HEK293 (cell line): ENCODE results near the gene MEI4.

Experiments used
- CTCF ChIA-PET: fragments of 350-600 bp; formaldehyde crosslinking; extraction: SDS; loops from one replicate; lab custom pipeline; 2021; ENCODE audit warnings: antibody characterized with exemption; lab: Yijun Ruan, JAX
- POLR2A ChIA-PET: fragments of 300-600 bp; formaldehyde crosslinking; extraction: SDS; loops from one replicate; lab custom pipeline; 2020; ENCODE audit warnings: antibody characterized with exemption, inconsistent platforms; lab: Yijun Ruan, JAX
- H3K27ac ChIP-seq: fragments of 200-500 bp; sonication (Bioruptor generic); 2 replicates; pipeline ENCODE4 v1.5.1; 2014; ENCODE audit warnings: low read depth, low read length, control low read depth, inconsistent platforms; ENCODE audit errors: extremely low read depth
- H3K36me3 ChIP-seq, 2 experiments: fragments of 200-500 bp in 1 of 2; sonication (Bioruptor generic) in 1 of 2; 1 replicate in 1 of 2; 2 replicates in 1 of 2; pipeline ENCODE4 v1.5.1; 2014 to 2017; ENCODE audit warnings: inconsistent platforms in 2 of 2, low read length in 2 of 2; ENCODE audit not compliant: control insufficient read depth in 2 of 2, insufficient read depth in 1 of 2
- H3K4me1 ChIP-seq: fragments of 200-500 bp; sonication (Bioruptor generic); 2 replicates; pipeline ENCODE4 v1.5.1; 2014; ENCODE audit warnings: mild to moderate bottlenecking, low read length, inconsistent platforms; ENCODE audit not compliant: control insufficient read depth, insufficient read depth
- H3K4me3 ChIP-seq: 2 replicates; pipeline ENCODE4 v1.5.1; 2011; ENCODE audit warnings: low read depth, mild to moderate bottlenecking, control low read depth, low read length, moderate library complexity
- H3K9me3 ChIP-seq: fragments of 200-500 bp; sonication (Bioruptor generic); 2 replicates; pipeline ENCODE4 v1.5.1; 2014; ENCODE audit warnings: low read depth, low read length, inconsistent platforms; ENCODE audit not compliant: control insufficient read depth, insufficient read depth
- HOXD13 ChIP-seq: sonication (generic); formaldehyde crosslinking; IDR thresholded peaks from 2 replicates; pipeline ENCODE4 v1.8.0; 2022; ENCODE audit warnings: missing genetic modification reagents, borderline replicate concordance
- MZF1 ChIP-seq: fragments of 450-650 bp; formaldehyde crosslinking; IDR thresholded peaks from 2 replicates; pipeline ENCODE4 v1.5.1; 2017; ENCODE audit warnings: missing biosample characterization, missing genetic modification characterization, borderline replicate concordance
- PRDM1 ChIP-seq: fragments of 450-650 bp; formaldehyde crosslinking; IDR thresholded peaks from 2 replicates; pipeline ENCODE4; 2016; ENCODE audit warnings: missing biosample characterization, missing genetic modification characterization
- SETDB1 ChIP-seq: IDR thresholded peaks from one replicate; pipeline ENCODE4 v1.6.1; 2017; ENCODE audit warnings: mild to moderate bottlenecking, low read length, moderate library complexity, mixed read lengths; ENCODE audit not compliant: insufficient read length
- SP2 ChIP-seq: fragments of 450-650 bp; formaldehyde crosslinking; IDR thresholded peaks from 2 replicates; pipeline ENCODE4 v1.5.1; 2016; ENCODE audit warnings: missing biosample characterization, missing genetic modification characterization
- SP7 ChIP-seq: fragments of 450-650 bp; formaldehyde crosslinking; IDR thresholded peaks from 2 replicates; pipeline ENCODE4 v1.5.1; 2016; ENCODE audit warnings: missing biosample characterization, missing genetic modification characterization
- TRIM28 ChIP-seq: IDR thresholded peaks from 2 replicates; pipeline ENCODE4 v1.6.1; 2011; ENCODE audit warnings: low read length, control low read depth, borderline replicate concordance
- ZBTB17 ChIP-seq: fragments of 450-650 bp; formaldehyde crosslinking; IDR thresholded peaks from 2 replicates; pipeline ENCODE4 v1.5.1; 2016; ENCODE audit warnings: missing biosample characterization, missing genetic modification characterization
- ZBTB20 ChIP-seq: fragments of 450-650 bp; formaldehyde crosslinking; IDR thresholded peaks from 2 replicates; pipeline ENCODE4 v1.5.1; 2016; ENCODE audit warnings: missing biosample characterization, missing genetic modification characterization
- ZFP3 ChIP-seq: fragments of 450-650 bp; formaldehyde crosslinking; IDR thresholded peaks from 2 replicates; pipeline ENCODE4 v1.5.1; 2016; ENCODE audit warnings: low read depth, missing biosample characterization, missing genetic modification characterization
- ZNF155 ChIP-seq: fragments of 450-650 bp; formaldehyde crosslinking; IDR thresholded peaks from 2 replicates; pipeline ENCODE4 v1.5.1; 2016; ENCODE audit warnings: missing biosample characterization, missing genetic modification characterization
- ZNF202 ChIP-seq: fragments of 450-650 bp; formaldehyde crosslinking; IDR thresholded peaks from 2 replicates; pipeline ENCODE4 v1.5.1; 2016; ENCODE audit warnings: missing biosample characterization, missing genetic modification characterization, borderline replicate concordance
- ZNF223 ChIP-seq: fragments of 450-650 bp; formaldehyde crosslinking; IDR thresholded peaks from 2 replicates; pipeline ENCODE4 v1.5.1; 2016; ENCODE audit warnings: missing biosample characterization, missing genetic modification characterization
- ZNF23 ChIP-seq: fragments of 450-650 bp; formaldehyde crosslinking; IDR thresholded peaks from 2 replicates; pipeline ENCODE4 v1.5.1; 2016; ENCODE audit warnings: missing biosample characterization, missing genetic modification characterization, borderline replicate concordance
- ZNF239 ChIP-seq: fragments of 450-650 bp; formaldehyde crosslinking; IDR thresholded peaks from 2 replicates; pipeline ENCODE4 v1.5.1; 2016; ENCODE audit warnings: missing biosample characterization, missing genetic modification characterization
- ZNF266 ChIP-seq: fragments of 450-650 bp; formaldehyde crosslinking; IDR thresholded peaks from 2 replicates; pipeline ENCODE4 v1.5.1; 2016; ENCODE audit warnings: missing biosample characterization, missing genetic modification characterization, low read depth
- ZNF350 ChIP-seq: fragments of 450-650 bp; formaldehyde crosslinking; IDR thresholded peaks from 2 replicates; pipeline ENCODE4 v1.5.0; 2017; ENCODE audit warnings: missing biosample characterization, mild to moderate bottlenecking, missing genetic modification characterization
- ZNF501 ChIP-seq: fragments of 450-650 bp; formaldehyde crosslinking; IDR thresholded peaks from 2 replicates; pipeline ENCODE4 v1.5.1; 2016; ENCODE audit warnings: missing biosample characterization, missing genetic modification characterization
- ZNF514 ChIP-seq: fragments of 450-650 bp; formaldehyde crosslinking; IDR thresholded peaks from 2 replicates; pipeline ENCODE4 v1.5.1; 2016; ENCODE audit warnings: missing biosample characterization, missing genetic modification characterization
- ZNF529 ChIP-seq: fragments of 450-650 bp; formaldehyde crosslinking; IDR thresholded peaks from 2 replicates; pipeline ENCODE4 v1.5.1; 2017; ENCODE audit warnings: missing genetic modification characterization, missing biosample characterization; ENCODE audit not compliant: insufficient replicate concordance
- ZNF530 ChIP-seq: fragments of 450-650 bp; formaldehyde crosslinking; IDR thresholded peaks from 2 replicates; pipeline ENCODE4 v1.5.1; 2016; ENCODE audit warnings: low read depth, missing biosample characterization, missing genetic modification characterization
- ZNF596 ChIP-seq: fragments of 450-650 bp; IDR thresholded peaks from 2 replicates; pipeline ENCODE4 v1.5.0; 2018; ENCODE audit warnings: missing biosample characterization, mild to moderate bottlenecking, missing genetic modification characterization, moderate library complexity
- ZNF623 ChIP-seq: fragments of 450-650 bp; formaldehyde crosslinking; IDR thresholded peaks from 2 replicates; pipeline ENCODE4 v1.5.1; 2016; ENCODE audit warnings: missing biosample characterization, missing genetic modification characterization
- ZNF747 ChIP-seq: fragments of 450-650 bp; formaldehyde crosslinking; IDR thresholded peaks from 2 replicates; pipeline ENCODE4 v1.5.1; 2016; ENCODE audit warnings: missing biosample characterization, missing genetic modification characterization
- ZNF76 ChIP-seq: fragments of 450-650 bp; formaldehyde crosslinking; IDR thresholded peaks from 2 replicates; pipeline ENCODE4; 2016; ENCODE audit warnings: low read depth, missing biosample characterization, missing genetic modification characterization, borderline replicate concordance
- ZSCAN23 ChIP-seq: fragments of 450-650 bp; formaldehyde crosslinking; IDR thresholded peaks from 2 replicates; pipeline ENCODE4 v1.5.1; 2016; ENCODE audit warnings: missing biosample characterization, missing genetic modification characterization
- ZXDB ChIP-seq: fragments of 450-650 bp; formaldehyde crosslinking; IDR thresholded peaks from 2 replicates; pipeline ENCODE4 v1.5.1; 2016; ENCODE audit warnings: missing biosample characterization, missing genetic modification characterization
- TF ChIP-seq, protein P1 (sequence below): fragments of 450-650 bp; formaldehyde crosslinking; IDR thresholded peaks from 2 replicates; pipeline ENCODE4 v1.5.1; 2016; ENCODE audit warnings: missing biosample characterization, missing genetic modification characterization
- TF ChIP-seq, protein P2 (sequence below): fragments of 450-650 bp; formaldehyde crosslinking; IDR thresholded peaks from 2 replicates; pipeline ENCODE4 v1.5.1; 2016; ENCODE audit warnings: missing biosample characterization, missing genetic modification characterization
- TF ChIP-seq, protein P3 (sequence below): fragments of 450-650 bp; formaldehyde crosslinking; conservative IDR thresholded peaks from 2 replicates; pipeline ENCODE4 v1.5.1; 2016; ENCODE audit warnings: low read depth, missing biosample characterization, missing genetic modification characterization

MEI4 gene

DNA sequence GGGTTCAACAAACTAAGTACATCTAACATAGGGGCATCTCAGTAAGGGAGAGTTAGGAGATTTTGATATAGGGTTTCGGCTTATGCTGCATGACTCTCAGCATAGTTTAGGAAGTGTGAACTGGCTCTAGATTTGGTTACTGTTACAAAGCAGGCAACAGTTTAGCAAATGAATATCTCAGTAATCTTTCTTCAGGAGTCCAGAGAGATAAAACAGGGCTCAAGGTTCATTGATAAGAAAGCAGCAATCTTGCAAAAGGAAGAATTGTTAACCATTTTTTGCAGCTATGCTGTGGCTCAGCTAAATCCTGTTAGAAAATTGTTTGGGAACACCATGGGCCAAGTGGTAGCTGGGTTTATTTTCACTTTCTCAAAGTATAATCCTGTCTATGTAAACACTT, 161.3 kb downstream of the MEI4 start (continued):
- TF ChIP-seq ZNF223 (no peak), ZNF350 (no peak), TRIM28 (no peak), ZNF501 (tag by site-specific recombination) (no peak), ZBTB17 (tag by site-specific recombination) (no peak), ZNF596 (tag by site-specific recombination) (no peak)
- TF ChIP-seq, protein P1, sequence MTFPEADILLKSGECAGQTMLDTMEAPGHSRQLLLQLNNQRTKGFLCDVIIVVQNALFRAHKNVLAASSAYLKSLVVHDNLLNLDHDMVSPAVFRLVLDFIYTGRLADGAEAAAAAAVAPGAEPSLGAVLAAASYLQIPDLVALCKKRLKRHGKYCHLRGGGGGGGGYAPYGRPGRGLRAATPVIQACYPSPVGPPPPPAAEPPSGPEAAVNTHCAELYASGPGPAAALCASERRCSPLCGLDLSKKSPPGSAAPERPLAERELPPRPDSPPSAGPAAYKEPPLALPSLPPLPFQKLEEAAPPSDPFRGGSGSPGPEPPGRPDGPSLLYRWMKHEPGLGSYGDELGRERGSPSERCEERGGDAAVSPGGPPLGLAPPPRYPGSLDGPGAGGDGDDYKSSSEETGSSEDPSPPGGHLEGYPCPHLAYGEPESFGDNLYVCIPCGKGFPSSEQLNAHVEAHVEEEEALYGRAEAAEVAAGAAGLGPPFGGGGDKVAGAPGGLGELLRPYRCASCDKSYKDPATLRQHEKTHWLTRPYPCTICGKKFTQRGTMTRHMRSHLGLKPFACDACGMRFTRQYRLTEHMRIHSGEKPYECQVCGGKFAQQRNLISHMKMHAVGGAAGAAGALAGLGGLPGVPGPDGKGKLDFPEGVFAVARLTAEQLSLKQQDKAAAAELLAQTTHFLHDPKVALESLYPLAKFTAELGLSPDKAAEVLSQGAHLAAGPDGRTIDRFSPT (tag by site-specific recombination), result no peak

DNA sequence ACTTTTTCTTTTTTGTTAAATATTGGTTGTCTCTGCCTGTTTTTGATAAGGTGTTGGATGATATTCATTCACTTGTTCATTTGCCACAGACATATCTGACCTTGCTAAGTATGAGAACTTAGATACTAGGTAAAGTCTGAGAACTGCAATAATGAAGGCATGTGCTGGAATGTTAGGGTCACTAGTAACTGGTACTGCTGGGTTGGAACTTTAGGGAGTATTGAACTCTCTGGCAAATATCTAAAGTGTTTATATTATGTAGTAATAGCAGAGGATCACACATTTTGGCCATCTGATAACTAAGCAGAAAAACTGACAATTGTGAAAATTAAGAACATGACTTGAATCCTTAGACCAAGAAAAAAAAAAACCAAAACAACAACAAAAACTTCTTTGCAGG, 162.7 kb downstream of the MEI4 start:
- CTCF ChIA-PET, result no interaction called here
- TF ChIP-seq ZNF155 (tag by site-specific recombination) (no peak), ZNF266 (no peak), ZNF529 (no peak), ZNF202 (tag by site-specific recombination) (no peak), SETDB1 (no peak), MZF1 (tag by site-specific recombination) (no peak), ZSCAN23 (tag by site-specific recombination) (no peak), SP7 (no peak), ZNF530 (tag by site-specific recombination) (no peak), ZNF23 (no peak), ZNF514 (tag by site-specific recombination) (no peak), PRDM1 (tag by site-specific recombination) (no peak), ZNF623 (no peak), HOXD13 (CRISPR knock-in tag) (no peak), ZNF76 (tag by site-specific recombination) (no peak), ZXDB (tag by site-specific recombination) (no peak)
- no peaks in the 10 kb centered on the region for H3K4me1 ChIP-seq
- no peaks in the 10 kb centered on the region for H3K9me3 ChIP-seq
- H3K36me3 ChIP-seq, result no peaks in the 10 kb centered on the region
- H3K4me3 ChIP-seq, result no peak overlapping the region
- POLR2A ChIA-PET, result no interaction called here
- H3K27ac ChIP-seq, result no peak overlapping the region

DNA sequence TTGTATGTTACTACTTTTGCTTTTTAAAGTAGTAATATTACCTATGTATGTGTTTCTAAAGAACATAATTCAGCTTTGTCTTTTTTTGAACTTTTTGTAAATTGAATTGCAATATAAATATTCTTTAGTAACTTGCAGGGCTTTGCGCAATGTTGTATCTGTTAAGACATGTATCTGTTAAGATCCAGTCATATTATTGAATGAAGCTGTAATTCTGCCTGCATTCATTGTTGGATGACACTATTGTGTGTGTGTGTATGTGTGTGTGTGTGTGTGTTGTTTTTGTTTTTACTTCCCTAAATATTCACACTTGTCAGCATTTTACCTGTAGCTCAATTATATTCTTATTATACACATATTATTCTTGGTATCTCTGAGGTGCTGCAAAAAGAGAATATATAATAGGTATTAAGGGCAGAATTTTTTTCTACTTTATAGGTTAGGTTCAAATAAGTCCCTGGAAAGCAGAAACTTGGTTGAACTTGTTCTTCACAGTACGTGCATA, 164.0 kb downstream of the MEI4 start:
- no peaks in the 10 kb centered on the region for H3K9me3 ChIP-seq
- no peak overlapping the region for H3K27ac ChIP-seq
- no peaks in the 10 kb centered on the region for H3K36me3 ChIP-seq
- no peak overlapping the region for H3K4me3 ChIP-seq
- no peaks in the 10 kb centered on the region for H3K4me1 ChIP-seq
- ChIA-PET POLR2A (no interaction called here), CTCF (no interaction called here)
- TF ChIP-seq ZBTB17 (tag by site-specific recombination) (no peak), ZBTB20 (no peak), ZFP3 (no peak), ZNF239 (tag by site-specific recombination) (no peak), ZNF747 (tag by site-specific recombination) (no peak), ZSCAN23 (tag by site-specific recombination) (no peak), SP2 (tag by site-specific recombination) (no peak)
- TF ChIP-seq, protein P2, sequence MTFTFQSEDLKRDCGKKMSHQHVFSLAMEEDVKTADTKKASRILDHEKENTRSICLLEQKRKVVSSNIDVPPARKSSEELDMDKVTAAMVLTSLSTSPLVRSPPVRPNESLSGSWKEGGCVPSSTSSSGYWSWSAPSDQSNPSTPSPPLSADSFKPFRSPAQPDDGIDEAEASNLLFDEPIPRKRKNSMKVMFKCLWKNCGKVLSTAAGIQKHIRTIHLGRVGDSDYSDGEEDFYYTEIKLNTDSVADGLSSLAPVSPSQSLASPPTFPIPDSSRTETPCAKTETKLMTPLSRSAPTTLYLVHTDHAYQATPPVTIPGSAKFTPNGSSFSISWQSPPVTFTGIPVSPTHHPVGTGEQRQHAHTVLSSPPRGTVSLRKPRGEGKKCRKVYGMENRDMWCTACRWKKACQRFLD (tag by site-specific recombination), result no peak
- TF ChIP-seq, protein P3, sequence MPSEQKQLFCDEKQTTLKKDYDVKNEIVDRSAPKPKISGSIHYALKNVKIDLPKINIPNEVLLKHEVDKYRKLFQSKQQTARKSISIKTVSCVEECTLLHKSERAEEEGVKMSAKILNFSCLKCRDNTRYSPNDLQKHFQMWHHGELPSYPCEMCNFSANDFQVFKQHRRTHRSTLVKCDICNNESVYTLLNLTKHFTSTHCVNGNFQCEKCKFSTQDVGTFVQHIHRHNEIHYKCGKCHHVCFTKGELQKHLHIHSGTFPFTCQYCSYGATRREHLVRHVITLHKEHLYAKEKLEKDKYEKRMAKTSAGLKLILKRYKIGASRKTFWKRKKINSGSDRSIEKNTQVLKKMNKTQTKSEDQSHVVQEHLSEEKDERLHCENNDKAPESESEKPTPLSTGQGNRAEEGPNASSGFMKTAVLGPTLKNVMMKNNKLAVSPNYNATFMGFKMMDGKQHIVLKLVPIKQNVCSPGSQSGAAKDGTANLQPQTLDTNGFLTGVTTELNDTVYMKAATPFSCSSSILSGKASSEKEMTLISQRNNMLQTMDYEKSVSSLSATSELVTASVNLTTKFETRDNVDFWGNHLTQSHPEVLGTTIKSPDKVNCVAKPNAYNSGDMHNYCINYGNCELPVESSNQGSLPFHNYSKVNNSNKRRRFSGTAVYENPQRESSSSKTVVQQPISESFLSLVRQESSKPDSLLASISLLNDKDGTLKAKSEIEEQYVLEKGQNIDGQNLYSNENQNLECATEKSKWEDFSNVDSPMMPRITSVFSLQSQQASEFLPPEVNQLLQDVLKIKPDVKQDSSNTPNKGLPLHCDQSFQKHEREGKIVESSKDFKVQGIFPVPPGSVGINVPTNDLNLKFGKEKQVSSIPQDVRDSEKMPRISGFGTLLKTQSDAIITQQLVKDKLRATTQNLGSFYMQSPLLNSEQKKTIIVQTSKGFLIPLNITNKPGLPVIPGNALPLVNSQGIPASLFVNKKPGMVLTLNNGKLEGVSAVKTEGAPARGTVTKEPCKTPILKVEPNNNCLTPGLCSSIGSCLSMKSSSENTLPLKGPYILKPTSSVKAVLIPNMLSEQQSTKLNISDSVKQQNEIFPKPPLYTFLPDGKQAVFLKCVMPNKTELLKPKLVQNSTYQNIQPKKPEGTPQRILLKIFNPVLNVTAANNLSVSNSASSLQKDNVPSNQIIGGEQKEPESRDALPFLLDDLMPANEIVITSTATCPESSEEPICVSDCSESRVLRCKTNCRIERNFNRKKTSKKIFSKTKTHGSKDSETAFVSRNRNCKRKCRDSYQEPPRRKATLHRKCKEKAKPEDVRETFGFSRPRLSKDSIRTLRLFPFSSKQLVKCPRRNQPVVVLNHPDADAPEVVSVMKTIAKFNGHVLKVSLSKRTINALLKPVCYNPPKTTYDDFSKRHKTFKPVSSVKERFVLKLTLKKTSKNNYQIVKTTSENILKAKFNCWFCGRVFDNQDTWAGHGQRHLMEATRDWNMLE (tag by site-specific recombination), result no peak
